GM19239 (cell line): ENCODE data around the gene NCOA1.
A peak's percentile ranks its signal among the peaks of the same experiment; 100 is the strongest.
"Not testable (repeated sequence)": the region's sequence is repeated elsewhere in the genome, so short reads cannot be mapped to it uniquely, and the experiment has no call there.

Experiments used
- DNase-seq: peaks from one replicate; pipeline ENCODE4 v3.0.0; 2011; ENCODE audit warnings: low spot score; ENCODE audit not compliant: insufficient read length
- FAIRE-seq: peaks from 2 replicates; lab custom pipeline; 2011; peaks lifted over from hg19 to GRCh38; lab: Jason Lieb, UNC

Gene NCOA1

DNA sequence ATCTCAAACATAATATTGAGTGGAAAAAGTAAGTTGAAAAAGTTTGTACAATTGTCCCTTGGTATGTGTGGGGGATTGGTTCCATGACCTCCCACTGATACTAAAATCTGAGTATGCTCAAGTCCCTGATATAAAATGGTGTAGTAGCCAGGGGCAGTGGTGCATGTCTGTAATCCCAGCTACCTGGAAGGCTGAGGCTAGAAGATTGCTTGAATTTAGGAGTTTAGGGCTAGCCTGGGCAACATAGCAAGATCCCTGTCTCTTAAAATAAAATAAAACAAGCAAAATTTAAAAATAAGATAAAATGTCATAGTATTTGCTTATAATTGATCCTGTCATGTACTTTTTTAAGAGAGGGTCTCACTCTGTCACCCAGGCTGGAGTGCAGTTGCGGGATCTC, 180.2 kb downstream of the NCOA1 start:
- DNase-seq (no peak), FAIRE-seq (no peak)

DNA sequence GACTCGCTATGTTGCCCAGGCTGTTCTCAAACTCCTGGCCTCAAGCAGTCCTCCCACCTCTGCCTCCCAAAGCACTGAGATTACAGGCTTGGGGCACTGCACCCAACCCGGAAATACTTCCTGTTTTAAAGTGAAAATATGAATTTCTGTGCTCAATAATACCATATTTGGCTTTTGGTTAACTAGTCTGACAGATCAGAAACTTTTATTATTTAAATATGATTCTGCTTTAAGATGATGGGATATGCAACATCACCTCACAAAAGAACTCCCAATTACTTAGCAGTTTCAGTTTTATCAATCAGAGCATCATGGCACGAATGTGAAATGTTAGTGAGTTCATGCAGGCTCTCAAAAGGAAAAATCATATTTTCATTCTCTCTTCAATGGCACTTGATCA, 181.5 kb downstream of the NCOA1 start:
- DNase-seq = no peak
- no peak for FAIRE-seq

DNA sequence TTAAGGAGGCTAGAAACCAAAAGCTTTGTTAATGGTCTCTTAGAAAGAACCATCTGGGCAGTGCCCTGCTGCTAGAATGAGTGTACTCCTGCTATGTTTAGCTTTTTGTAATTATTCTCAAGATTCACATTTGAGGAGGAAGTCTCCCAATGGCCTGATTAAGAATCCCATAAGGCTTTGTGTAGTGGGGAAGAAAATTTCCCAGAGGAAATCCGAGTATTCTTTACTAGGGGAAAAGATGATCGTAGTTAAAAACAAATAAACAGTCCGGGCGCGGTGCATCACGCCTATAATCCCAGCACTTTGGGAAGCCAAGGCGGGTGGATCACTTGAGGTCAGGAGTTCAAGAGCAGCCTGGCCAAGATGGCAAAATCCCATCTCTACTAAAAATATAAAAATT, 184.3 kb downstream of the NCOA1 start:
- no peak for DNase-seq
- FAIRE-seq = no peak

DNA sequence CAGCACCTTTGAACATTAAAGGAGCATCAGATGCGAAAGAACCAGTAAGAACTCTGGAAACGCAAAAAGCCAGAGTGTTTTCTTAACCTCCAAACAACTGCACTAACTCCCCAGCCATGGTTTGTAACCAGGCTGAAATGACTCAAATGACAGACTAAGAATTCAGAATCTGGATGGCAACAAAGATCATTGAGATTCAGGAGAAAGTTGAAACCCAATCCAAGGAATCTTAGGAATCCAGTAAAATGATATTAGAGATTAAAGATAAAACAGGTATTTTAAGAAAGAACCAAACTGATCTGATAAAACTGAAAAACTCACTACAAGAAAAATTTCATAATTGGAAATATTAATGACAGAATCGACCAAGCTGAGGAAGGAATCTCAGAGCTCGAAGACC, 185.4 kb downstream of the NCOA1 start:
- FAIRE-seq (no peak), DNase-seq (no peak)

DNA sequence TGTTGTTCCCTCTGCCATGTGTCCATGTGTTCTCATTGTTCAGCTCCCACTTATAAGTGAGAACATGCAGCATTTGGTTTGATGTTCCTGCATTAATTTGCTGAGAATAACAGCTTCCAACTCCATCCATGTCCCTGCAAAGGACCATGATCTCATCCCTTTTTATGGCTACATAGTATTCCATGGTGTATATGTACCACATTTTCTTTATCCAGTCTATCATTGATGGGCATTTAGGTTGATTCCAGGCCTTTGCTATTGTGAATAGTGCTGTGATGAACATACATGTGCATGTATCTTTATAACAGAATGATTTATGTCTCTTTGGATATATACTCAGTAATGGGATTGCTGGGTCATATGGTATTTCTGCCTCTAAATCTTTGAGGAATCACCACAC, 187.0 kb downstream of the NCOA1 start:
- FAIRE-seq, DNase-seq: not testable (repeated sequence)

DNA sequence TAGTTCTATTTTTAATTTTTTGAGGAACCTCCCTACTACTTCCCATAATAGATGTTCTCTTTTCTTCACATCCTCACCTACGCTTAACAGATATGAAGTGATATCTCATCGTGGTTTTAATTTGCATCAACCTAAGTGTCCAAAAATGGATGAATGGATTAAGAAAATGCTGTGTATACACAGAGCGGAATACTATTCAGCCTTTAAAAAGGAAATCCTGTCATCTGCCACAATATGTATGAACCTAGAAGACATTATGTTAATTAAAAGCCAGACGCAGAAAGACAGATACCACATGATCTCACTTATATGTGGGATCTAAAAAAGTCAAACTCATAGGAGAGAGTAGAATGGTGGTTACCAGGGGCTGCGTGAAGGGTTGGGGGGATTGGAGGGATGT, 189.1 kb downstream of the NCOA1 start:
- FAIRE-seq (no peak), DNase-seq (no peak)

DNA sequence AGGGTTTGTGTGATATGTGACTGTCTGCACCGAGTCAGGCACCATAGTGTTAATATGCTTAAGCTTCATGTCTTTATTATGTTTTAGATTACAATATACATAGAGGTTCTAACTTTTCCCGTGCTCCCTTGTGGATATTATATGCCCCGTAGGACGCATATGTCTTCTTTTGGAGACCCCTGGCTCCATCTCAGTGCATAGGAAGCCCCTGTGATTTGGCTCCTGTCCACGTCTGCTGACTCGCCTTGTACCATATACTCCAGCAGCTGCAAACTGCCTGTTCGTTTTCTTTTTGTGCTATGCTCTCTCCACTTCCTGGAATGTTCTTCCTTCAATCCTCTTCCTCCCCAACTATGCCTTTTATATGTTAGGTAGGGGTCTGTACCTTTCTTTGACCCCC, 191.2 kb downstream of the NCOA1 start:
- DNase-seq = no peak

DNA sequence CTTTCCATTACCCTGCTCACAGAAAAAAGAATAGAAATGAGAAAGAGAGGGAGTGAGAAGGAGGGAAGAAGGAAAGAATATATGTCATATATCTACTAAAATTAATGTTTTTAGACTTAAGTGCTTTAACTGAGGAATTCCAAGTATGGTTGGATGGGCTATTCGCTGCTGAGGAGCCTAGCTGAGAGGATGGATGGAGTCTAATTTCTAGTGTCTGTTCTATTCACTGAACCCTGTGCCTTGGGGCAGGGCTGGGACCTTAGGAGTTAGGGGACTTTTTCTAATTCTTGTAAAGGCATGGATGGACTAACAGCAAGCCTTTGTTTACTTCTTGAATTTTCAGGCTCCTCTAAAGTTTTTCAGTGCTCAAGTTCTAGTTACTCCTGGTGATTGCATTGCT, 192.4 kb downstream of the NCOA1 start:
- DNase-seq (no peak), FAIRE-seq (no peak)

More for the DNA sequence above, 191.2 kb downstream of the NCOA1 start:
- no peak for FAIRE-seq

DNA sequence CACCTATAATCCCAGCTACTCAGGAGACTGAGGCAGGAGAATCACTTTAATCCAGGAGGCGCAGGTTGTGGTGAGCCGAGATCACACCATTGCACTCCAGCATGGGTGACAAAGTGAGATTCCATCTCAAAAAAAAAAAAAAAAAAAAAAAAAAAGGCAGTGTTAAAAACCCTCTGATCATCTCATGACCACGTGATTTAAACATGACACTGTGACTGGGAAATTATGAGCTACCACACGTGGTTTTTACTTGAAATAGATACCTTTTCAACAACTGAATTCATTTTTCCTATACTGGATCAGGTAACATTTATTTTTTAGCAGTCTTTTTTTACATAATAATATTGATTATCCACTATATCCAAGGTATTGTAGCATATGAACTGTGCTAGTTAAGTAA, 199.5 kb downstream of the NCOA1 start:
- DNase-seq (no peak), FAIRE-seq (no peak)

DNA sequence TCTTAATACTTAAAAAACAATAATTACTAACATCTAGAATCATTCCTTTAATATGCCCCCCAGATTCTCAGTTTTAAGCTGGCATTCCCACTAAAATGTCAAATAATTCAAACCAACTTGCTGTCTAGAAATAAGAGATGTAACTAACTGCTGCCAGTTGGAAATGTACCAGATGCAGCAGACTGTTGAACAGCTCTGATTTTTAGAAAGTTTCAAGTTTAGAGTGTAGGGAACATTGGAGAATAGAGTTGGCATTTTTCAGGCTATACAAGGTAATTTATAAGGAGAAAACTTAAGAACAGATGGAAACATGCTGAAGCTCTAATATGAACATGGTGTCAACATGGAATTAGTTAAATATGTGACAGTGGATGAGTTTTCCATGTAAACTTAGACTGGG, 200.8 kb downstream of the NCOA1 start:
- FAIRE-seq (no peak), DNase-seq (no peak)

DNA sequence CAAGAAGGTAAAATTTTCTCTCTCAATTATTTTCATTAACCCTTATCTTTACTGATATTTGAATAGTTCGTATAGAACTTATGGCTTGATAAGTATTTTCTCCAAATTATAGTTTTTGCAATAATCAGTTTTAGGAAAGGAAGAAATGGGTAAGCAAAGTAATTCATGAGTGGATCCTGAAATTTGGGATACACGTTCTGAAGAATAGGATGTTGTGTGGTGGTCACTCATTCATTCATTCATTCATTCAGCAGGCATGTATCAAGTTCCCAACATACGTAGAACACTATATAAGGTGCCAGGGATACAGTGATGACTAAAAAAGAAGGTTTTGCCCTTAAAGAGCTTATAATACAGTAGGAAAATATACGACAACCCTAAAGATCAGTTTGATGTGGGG, 206.7 kb downstream of the NCOA1 start:
- FAIRE-seq (no peak), DNase-seq (no peak)

DNA sequence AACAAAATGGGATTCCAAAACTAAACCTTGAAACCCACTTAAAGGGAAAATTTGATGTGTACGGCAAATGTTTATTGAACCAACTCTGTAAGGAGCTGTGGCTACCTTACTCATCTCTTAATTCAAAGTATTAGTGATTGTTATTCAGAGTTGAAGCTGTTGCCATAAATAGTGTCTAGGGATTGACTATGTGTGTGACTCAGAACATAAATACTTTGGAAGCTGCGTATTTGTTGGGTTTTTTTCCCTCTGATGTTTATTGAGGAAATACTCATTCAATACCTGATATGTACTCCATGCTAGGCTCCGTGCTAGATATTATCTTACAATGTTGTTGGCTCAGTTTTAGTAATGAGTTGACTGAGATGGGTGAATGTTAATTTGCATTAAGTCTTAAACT, 211.7 kb downstream of the NCOA1 start:
- FAIRE-seq = peak; percentile 73
- DNase-seq = no peak

DNA sequence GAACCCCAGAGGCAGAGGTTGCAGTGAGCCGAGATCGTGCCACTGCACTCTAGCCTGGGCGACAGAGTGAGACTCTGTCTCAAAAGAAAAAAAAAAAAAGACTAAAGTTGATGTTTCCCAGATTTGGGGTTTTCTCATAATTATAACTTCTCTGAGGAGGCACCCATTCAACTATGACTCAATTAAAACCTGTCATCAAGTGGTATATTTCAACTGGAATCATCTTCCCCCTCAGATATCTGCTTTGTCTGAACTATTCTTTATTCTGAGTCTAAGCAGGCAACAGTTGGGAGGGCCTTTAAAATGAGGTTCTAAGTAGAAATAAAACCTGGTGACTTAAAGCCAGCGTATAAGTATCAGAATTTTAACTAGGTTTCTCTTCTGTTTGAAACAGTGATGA, 213.6 kb downstream of the NCOA1 start:
- no peak for DNase-seq
- FAIRE-seq = no peak

DNA sequence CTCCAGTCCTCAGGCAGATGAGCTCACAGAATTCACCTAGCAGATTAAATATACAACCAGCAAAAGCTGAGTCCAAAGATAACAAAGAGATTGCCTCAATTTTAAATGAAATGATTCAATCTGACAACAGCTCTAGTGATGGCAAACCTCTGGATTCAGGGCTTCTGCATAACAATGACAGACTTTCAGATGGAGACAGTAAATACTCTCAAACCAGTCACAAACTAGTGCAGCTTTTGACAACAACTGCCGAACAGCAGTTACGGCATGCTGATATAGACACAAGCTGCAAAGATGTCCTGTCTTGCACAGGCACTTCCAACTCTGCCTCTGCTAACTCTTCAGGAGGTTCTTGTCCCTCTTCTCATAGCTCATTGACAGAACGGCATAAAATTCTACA, 216.1 kb downstream of the NCOA1 start:
- DNase-seq = no peak
- FAIRE-seq = no peak

DNA sequence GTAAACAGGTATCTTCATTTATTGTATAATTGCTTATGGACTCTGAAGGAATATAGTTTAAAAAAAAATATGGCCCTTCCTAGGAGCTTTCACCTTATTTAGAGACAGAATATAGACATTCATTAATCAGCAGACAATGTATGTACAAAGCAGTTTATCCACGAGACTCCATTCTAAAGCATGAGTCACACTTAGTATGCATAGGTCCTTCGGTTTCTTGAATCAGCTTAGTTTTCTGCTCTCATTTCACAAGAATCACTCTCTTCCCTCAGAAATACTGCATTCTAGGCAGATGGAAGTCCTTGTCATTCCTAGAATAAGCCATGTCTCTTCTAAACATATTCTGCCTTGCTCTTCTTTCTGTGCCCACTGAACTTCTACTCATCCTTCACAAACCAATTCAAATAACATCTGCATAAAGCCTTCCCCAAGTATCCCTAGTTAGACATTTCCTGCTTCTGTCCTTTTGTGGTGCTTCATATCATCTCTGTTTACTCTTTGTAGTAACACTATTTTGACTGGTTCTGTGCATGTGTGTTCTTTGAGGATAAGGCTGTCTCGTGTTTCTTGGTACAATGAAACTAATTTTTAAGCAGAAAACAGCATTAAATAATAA, 217.6 kb downstream of the NCOA1 start:
- no peak for DNase-seq
- no peak for FAIRE-seq

DNA sequence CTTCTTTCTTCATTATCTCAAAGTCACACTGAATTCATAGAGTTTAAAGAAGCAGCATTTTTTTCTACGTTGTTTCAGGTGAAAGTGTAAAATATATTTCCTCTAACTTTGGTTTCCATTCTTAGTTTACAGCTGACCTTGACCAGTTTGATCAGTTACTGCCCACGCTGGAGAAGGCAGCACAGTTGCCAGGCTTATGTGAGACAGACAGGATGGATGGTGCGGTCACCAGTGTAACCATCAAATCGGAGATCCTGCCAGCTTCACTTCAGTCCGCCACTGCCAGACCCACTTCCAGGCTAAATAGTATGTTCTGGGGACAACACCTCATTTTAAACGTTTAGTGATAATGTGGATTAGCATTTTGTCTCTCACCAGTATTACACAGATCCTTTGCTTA, 219.8 kb downstream of the NCOA1 start:
- DNase-seq (no peak), FAIRE-seq (no peak)

DNA sequence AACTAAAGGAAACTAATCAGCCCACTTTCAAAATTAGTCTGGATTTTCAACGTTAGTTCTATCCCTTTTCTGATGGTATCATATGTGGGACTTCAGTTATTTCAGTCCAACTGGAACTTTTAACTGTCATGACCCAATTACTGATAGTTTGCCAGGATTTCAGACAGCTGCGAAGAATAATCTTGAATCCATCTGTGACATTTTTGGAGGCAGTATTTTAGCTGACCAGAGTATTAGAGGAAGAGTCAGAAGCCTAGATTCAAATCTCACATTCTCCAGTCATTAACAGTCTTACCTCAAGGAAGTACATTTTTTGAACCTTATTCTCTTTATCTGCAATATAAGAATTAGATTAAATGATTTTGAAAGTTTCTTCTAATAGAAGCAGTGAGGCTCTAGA, 220.8 kb downstream of the NCOA1 start:
- FAIRE-seq (no peak), DNase-seq (no peak)

DNA sequence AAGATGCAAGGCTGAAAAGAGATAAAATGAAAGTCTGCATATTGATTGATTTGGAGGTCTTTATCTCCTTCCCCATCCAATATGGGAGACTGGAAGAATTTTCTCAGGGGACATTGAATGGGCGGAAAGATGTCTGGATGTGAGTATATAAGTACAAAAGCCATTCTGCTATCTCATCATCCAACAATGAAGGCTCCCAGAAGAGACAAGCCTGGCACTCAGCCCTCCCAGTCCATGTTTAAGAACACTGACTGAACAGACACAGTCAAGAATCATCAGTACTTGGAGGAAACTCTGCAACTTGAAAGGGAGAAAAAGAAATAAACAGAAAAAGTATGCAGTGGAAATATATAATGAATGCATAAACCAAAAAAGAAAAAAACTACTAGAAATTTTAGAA, 221.2 kb downstream of the NCOA1 start:
- FAIRE-seq = peak; percentile 4
- no peak for DNase-seq

DNA sequence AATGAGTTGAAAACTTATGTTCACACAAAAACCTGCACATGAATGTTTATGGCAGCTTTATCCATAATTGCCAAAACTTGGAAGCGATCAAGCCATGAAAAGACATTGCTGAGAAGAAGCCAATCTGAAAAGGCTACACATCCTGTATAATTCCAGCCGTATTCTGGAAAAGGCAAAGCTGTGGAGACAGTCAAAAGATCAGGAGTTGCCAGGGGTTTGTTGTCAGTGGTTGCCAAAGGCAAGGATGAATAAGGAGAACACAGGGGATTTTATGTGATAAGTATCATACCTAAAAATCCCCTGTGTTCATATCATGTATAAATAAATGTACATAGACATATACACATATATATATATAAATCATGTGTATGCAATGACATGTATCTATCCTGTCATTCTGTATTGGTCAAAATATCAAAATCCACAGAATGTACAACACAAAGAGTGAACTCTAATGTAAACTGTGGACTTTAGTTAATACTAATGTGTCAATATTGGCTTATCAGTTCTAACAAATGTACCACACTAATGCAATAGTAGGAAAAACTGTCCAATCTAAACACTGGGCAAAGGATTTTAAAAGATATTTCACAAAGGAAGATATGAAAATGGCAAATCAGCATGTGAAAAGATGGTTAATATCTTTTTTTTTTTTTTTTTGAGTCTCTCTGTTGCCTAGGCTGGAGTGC, 226.4 kb downstream of the NCOA1 start:
- FAIRE-seq (no peak), DNase-seq (no peak)

DNA sequence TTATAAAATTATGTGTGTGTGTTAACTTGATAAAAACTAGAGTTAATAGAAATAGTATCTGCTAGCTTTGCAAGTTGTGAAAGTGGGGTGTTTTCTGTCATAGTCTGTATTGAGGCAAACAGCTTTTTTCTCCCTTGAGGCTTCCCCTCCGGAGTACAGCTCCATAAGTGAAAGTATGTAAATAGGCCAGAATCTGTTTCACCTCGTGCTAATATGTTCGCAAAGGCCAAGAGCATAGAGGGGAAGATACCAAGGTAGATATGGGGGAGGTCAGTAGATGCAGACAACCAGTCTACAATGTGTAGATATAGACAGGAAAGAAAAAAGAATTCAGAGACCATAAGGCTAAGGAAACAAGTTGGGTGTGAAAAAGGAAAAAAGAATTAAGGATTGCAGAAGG, 229.3 kb downstream of the NCOA1 start:
- FAIRE-seq (peak; percentile 83), DNase-seq (peak; percentile 9)

DNA sequence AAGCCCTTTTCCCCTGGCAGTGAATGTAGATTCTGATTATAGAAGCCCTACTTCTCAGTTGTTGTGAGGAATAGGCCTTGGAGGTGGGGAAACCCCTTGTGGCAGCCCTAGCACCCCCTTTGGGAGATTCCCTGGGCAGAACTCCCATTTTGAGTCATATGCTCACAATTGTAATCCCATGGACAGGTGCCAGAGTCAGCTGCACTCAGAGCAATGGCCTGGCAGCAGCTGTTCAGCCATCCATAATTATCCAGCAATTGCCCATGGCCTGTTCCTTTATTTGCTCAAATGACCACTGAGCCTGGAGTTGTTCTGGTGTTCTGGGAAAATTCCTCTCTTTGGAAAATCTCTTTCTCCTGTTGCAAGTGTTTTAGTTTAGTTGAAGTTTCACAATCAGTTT, 230.4 kb downstream of the NCOA1 start:
- DNase-seq (no peak), FAIRE-seq (no peak)

DNA sequence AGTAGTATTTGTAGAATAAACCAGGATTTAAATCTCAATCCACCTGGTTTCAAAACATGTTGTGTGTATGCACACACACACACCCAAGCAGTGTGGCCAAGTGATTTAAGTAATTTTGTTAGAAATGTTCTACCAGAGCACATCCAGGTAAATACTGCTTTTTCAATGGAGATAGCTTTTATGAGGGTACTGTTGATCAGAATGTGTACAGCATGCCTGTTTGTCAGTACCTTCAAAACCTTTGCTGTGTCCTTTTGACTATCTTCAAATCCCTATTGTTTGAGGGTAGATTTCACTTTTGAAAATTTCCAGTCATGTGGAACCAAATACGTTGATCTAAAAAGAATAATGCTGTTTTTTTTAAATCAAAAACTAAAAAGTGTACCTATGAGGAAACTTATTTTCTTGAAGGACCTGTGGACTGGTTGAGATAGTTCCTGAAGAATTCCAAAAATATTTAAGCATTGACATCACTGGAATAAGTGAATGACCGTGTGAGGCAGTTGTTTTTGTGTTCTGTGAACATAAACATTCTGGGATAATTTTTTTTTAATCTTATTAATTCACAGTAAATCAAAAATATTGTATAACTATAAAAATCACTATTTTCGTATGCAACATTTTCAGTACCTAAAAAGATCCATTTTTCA, 231.2 kb downstream of the NCOA1 start:
- peak; percentile 45 for FAIRE-seq
- no peak for DNase-seq
